ENCODE data around the gene KRTAP10-12. TPM values are rescaled to one million over a fixed set of nuclear protein-coding genes. Genes with fewer than 3 reads are reported as not detected.

The KRTAP10-12 gene
- total and polyA plus RNA-seq, 2 of the 4 experiments (the other 2 are of a cell fraction) = not detected

DNA sequence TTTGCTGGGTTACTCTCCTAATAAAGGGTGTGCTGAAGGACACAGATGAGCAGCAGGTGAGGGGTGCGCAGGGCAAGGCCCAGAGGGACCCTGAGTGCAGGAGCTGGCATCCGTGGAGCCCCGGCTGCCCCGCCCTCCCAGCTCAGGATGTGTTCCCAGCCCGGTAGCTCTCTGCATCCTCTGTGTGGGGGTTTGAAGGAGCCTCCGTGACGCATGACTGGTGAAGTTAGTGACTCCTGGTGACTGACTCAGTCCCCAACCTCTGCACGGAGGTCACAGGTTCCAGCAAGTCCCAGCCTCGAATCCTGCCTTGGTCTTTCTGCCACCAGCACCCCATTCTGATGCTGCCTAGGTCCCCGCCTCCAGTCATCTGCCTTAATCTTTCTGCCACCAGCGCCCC lies 36.0 kb downstream of the KRTAP10-12 start:
- Histone ChIP-seq H3K9me3 (ENCODE audit: control insufficient read depth, insufficient read depth, low read length) (peaks cover 20% of the 10 kb centered on the region), H2AK5ac (ENCODE audit: low read depth, low read length) (no peak overlapping the region), H3K23ac (ENCODE audit: low read depth, low read length) (no peak overlapping the region), H4K8ac (ENCODE audit: low read depth in 2 of 2, low read length in 2 of 2) (no peak overlapping the region), H3K27ac (ENCODE audit: insufficient read depth, low read length) (no peak overlapping the region), H3K27me3 (ENCODE audit: control insufficient read depth, insufficient read depth, low read length) (peaks cover 14% of the 10 kb centered on the region), H3K79me1 (ENCODE audit: low read depth in 1 of 2, low read length in 2 of 2) (no peaks in the 10 kb centered on the region), H3K14ac (replicated peaks; ENCODE audit: low read depth, low read length) (no peak overlapping the region), H2BK15ac (ENCODE audit: low read depth, low read length) (no peak overlapping the region), H2BK20ac (ENCODE audit: low read depth, low read length) (no peak overlapping the region), H2BK5ac (ENCODE audit: low read depth, low read length, poor library complexity, severe bottlenecking) (no peak overlapping the region), H3K18ac (ENCODE audit: low read depth, low read length) (no peak overlapping the region), H3K4me1 (ENCODE audit: control insufficient read depth, insufficient read depth, low read length) (no peaks in the 10 kb centered on the region), H3K4me2 (ENCODE audit: low read depth, low read length) (no peak overlapping the region), H2BK120ac (ENCODE audit: low read depth, low read length) (no peak overlapping the region), H2AFZ (replicated peaks; ENCODE audit: low read length, poor library complexity) (no peak overlapping the region), H3K9me1 (ENCODE audit: insufficient read depth, low read length) (no peaks in the 10 kb centered on the region), H4K20me1 (ENCODE audit: insufficient read depth, low read length) (no peaks in the 10 kb centered on the region), H4K91ac (ENCODE audit: insufficient read depth, low read depth, low read length) (no peak overlapping the region), H3K36me3 (ENCODE audit: control insufficient read depth, insufficient read depth, low read length) (no peaks in the 10 kb centered on the region), H3K9ac (ENCODE audit: low read depth, low read length) (no peak overlapping the region), H3K56ac (ENCODE audit: extremely low read depth, insufficient read depth, low read length) (no peak overlapping the region), H4K5ac (ENCODE audit: low read depth, low read length) (no peak overlapping the region), H3K4me3 (ENCODE audit: insufficient read depth, low read depth, low read length) (no peak overlapping the region), H3K4ac (ENCODE audit: low read depth, low read length) (no peak overlapping the region), H2AK9ac (replicated peaks; ENCODE audit: low read depth, low read length, poor library complexity) (no peak overlapping the region)
- in situ Hi-C loops (cut with MboI; ENCODE audit: low sequenced_read_pairs) = no loop called here
- TF ChIP-seq RCOR1 (IDR thresholded peaks at IDR 0.05; ENCODE audit: insufficient replicate concordance, low read length) (no peak), MAZ (IDR thresholded peaks at IDR 0.05; ENCODE audit: borderline replicate concordance, low read depth, low read length) (no peak), SMC3 (IDR thresholded peaks at IDR 0.05; ENCODE audit: low read depth, low read length) (no peak), RFX5 (IDR thresholded peaks at IDR 0.05; ENCODE audit: low read depth, low read length) (no peak), MAFK (IDR thresholded peaks at IDR 0.05; ENCODE audit: low read depth, low read length) (no peak), BHLHE40 (IDR thresholded peaks at IDR 0.05; ENCODE audit: low read depth, low read length) (no peak), CHD1 (IDR thresholded peaks at IDR 0.05; ENCODE audit: low read depth, low read length) (no peak), RAD21 (IDR thresholded peaks at IDR 0.05; ENCODE audit: low read length) (no peak), CTCF (conservative IDR thresholded peaks at IDR 0.05; ENCODE audit: low read depth, low read length) (no peak), POLR2A (IDR thresholded peaks at IDR 0.05; ENCODE audit: low read depth, low read length) (no peak), MXI1 (IDR thresholded peaks at IDR 0.05; ENCODE audit: borderline replicate concordance, low read depth, low read length) (no peak), USF2 (IDR thresholded peaks at IDR 0.05; ENCODE audit: low read depth, low read length) (no peak), NFE2L2 (IDR thresholded peaks at IDR 0.05; ENCODE audit: low read depth, low read length) (no peak), FOS (IDR thresholded peaks at IDR 0.05; ENCODE audit: low read depth, low read length) (no peak), CEBPB (IDR thresholded peaks at IDR 0.05; ENCODE audit: low read depth, low read length) (no peak)
- TF ChIP-seq, protein P1, sequence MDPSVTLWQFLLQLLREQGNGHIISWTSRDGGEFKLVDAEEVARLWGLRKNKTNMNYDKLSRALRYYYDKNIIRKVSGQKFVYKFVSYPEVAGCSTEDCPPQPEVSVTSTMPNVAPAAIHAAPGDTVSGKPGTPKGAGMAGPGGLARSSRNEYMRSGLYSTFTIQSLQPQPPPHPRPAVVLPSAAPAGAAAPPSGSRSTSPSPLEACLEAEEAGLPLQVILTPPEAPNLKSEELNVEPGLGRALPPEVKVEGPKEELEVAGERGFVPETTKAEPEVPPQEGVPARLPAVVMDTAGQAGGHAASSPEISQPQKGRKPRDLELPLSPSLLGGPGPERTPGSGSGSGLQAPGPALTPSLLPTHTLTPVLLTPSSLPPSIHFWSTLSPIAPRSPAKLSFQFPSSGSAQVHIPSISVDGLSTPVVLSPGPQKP (IDR thresholded peaks at IDR 0.05; ENCODE audit: borderline replicate concordance, low read depth, low read length) = no peak
- ATAC-seq (ENCODE audit: low read depth) = no peak
- 55% methylated on average over 4 of the region's 11 CpGs; no CpG with 5 or more reads in 1 of the 2 experiments for WGBS, 2 experiments (ENCODE audit: extremely low coverage in 2 of 2, insufficient read length in 1 of 2)
- ChIA-PET POLR2A (ENCODE audit: unreplicated experiment) (no interaction called here), CTCF (no interaction called here)
- no TSS peak for BruUV-seq (replicated peaks)
- DNase-seq = no peak
- intact Hi-C loops (cut with micrococcal nuclease) = no loop called here
- dilution Hi-C loops (cut with HindIII; ENCODE audit: low sequenced_read_pairs, unreplicated experiment) = no loop called here
